HepG2 (cell line): Measurements from ENCODE around the gene SHROOM1. TPM values are rescaled to one million over a fixed set of nuclear protein-coding genes. Genes with fewer than 3 reads are reported as not detected.
A peak's percentile ranks its signal among the peaks of the same experiment; 100 is the strongest.

Experiments used
- DMAP1 ChIP-seq: IDR thresholded peaks from 2 replicates; pipeline ENCODE4 v1.6.1; 2016
- ERF ChIP-seq: IDR thresholded peaks from 2 replicates; pipeline ENCODE4 v1.6.1; 2018; ENCODE audit warnings: missing biosample characterization, missing genetic modification reagents
- FLYWCH1 ChIP-seq: sonication (generic); formaldehyde crosslinking; IDR thresholded peaks from 2 replicates; pipeline ENCODE4 v1.8.1; 2023; ENCODE audit warnings: mild to moderate bottlenecking, missing genetic modification reagents
- GMEB1 ChIP-seq: sonication (generic); formaldehyde crosslinking; IDR thresholded peaks from 2 replicates; pipeline ENCODE4 v1.5.1; 2020; ENCODE audit warnings: missing genetic modification reagents, mild to moderate bottlenecking, borderline replicate concordance
- GTF2F1 ChIP-seq: fragments of 150-350 bp; IDR thresholded peaks from 2 replicates; pipeline ENCODE4 v1.6.1; 2014; ENCODE audit warnings: low read length
- HES4 ChIP-seq: sonication (generic); formaldehyde crosslinking; IDR thresholded peaks from 2 replicates; pipeline ENCODE4 v1.9.0; 2021; ENCODE audit warnings: mild to moderate bottlenecking, missing genetic modification reagents, borderline replicate concordance
- HNF1B ChIP-seq: sonication (generic); formaldehyde crosslinking; IDR thresholded peaks from 2 replicates; pipeline ENCODE4 v1.5.1; 2020; ENCODE audit warnings: mild to moderate bottlenecking, moderate library complexity, missing genetic modification reagents
- HNF4G ChIP-seq, 2 experiments: sonication (generic) in 1 of 2; formaldehyde crosslinking in 1 of 2; IDR thresholded peaks; 2 replicates each; pipeline versions ENCODE4 v1.4.0 to v1.6.1; 2011 to 2020; ENCODE audit warnings: borderline replicate concordance in 2 of 2, low read depth in 2 of 2, mild to moderate bottlenecking in 2 of 2, low read length in 1 of 2, missing genetic modification reagents in 1 of 2, moderate library complexity in 1 of 2
- MEF2D ChIP-seq: sonication (generic); formaldehyde crosslinking; IDR thresholded peaks from 2 replicates; pipeline ENCODE4 v1.5.1; 2020; ENCODE audit warnings: mild to moderate bottlenecking, missing genetic modification reagents
- NFIC ChIP-seq: IDR thresholded peaks from 2 replicates; pipeline ENCODE4 v1.6.1; 2012; ENCODE audit warnings: mild to moderate bottlenecking, low read length, inconsistent platforms
- RARA ChIP-seq: IDR thresholded peaks from 2 replicates; pipeline ENCODE4 v1.6.1; 2016; ENCODE audit warnings: missing genetic modification reagents, missing compliant biosample characterization
- RXRA ChIP-seq: sonication (generic); formaldehyde crosslinking; IDR thresholded peaks from 2 replicates; pipeline ENCODE4 v1.5.1; 2020; ENCODE audit warnings: missing genetic modification reagents
- SIX1 ChIP-seq: sonication (generic); formaldehyde crosslinking; IDR thresholded peaks from 2 replicates; pipeline ENCODE4 v1.4.0; 2020; ENCODE audit warnings: missing genetic modification reagents, borderline replicate concordance
- SMAD3 ChIP-seq: sonication (generic); formaldehyde crosslinking; IDR thresholded peaks from 2 replicates; pipeline ENCODE4 v1.4.0; 2020; ENCODE audit warnings: missing genetic modification reagents
- SRSF9 ChIP-seq: fragments of 200-400 bp; formaldehyde crosslinking; IDR thresholded peaks from 2 replicates; pipeline ENCODE4 v1.6.1; 2018; ENCODE audit warnings: borderline replicate concordance, mild to moderate bottlenecking, low read depth, low read length; ENCODE audit not compliant: insufficient read depth, poor library complexity, severe bottlenecking
- TARDBP ChIP-seq: sonication (generic); formaldehyde crosslinking; IDR thresholded peaks from 2 replicates; pipeline ENCODE4 v1.8.0; 2022; ENCODE audit warnings: mild to moderate bottlenecking, missing genetic modification reagents
- TBX3 ChIP-seq: fragments of 450-650 bp; IDR thresholded peaks from 2 replicates; pipeline ENCODE4 v1.6.1; 2017; ENCODE audit warnings: antibody characterized with exemption, mild to moderate bottlenecking, inconsistent platforms, borderline replicate concordance
- TFDP1 ChIP-seq: IDR thresholded peaks from 2 replicates; pipeline ENCODE4 v1.6.1; 2016; ENCODE audit warnings: missing compliant biosample characterization, missing genetic modification reagents, borderline replicate concordance
- ZBTB20 ChIP-seq: sonication (generic); formaldehyde crosslinking; IDR thresholded peaks from 2 replicates; pipeline ENCODE4 v1.8.1; 2023; ENCODE audit warnings: missing genetic modification reagents, low read depth, mild to moderate bottlenecking, borderline replicate concordance
- ZBTB38 ChIP-seq: sonication (generic); formaldehyde crosslinking; IDR thresholded peaks from 2 replicates; pipeline ENCODE4 v1.5.1; 2020; ENCODE audit warnings: mild to moderate bottlenecking, missing genetic modification reagents
- ZBTB7A ChIP-seq: sonication (generic); formaldehyde crosslinking; IDR thresholded peaks from 2 replicates; pipeline ENCODE4 v1.8.0; 2022; ENCODE audit warnings: mild to moderate bottlenecking, missing genetic modification reagents
- ZNF329 ChIP-seq: sonication (generic); formaldehyde crosslinking; IDR thresholded peaks from 2 replicates; pipeline ENCODE4 v1.9.0; 2021; ENCODE audit warnings: low read depth, mild to moderate bottlenecking, missing genetic modification reagents
- ZNF441 ChIP-seq: sonication (generic); formaldehyde crosslinking; IDR thresholded peaks from 2 replicates; pipeline ENCODE4 v1.7.0; 2021; ENCODE audit warnings: missing genetic modification reagents, borderline replicate concordance
- ZNF589 ChIP-seq: sonication (generic); formaldehyde crosslinking; conservative IDR thresholded peaks from 2 replicates; pipeline ENCODE4 v1.8.0; 2022; ENCODE audit warnings: mild to moderate bottlenecking, moderate library complexity, missing genetic modification reagents
- ZSCAN9 ChIP-seq: IDR thresholded peaks from 2 replicates; pipeline ENCODE4 v1.6.1; 2016; ENCODE audit warnings: borderline replicate concordance
- polyA plus RNA-seq, 8 experiments: library from polyadenylated mRNA; depleted of rRNA in 3 of 8; stranded (reverse) in 7 of 8; unstranded in 1 of 8; fragments of >200 nt; fragmentation: Illumina TruSeq in 4 of 8; extraction: Trizol in 4 of 8; gene quantifications; 2 replicates each; pipeline versions ENCODE4 v1.2.1 to v1.2.3, GENCODE V29; 2011 to 2016; ENCODE audit warnings: low read depth in 4 of 8, missing spikeins in 1 of 8, mixed read lengths in 1 of 8; ENCODE audit not compliant: insufficient read depth in 1 of 8
- total RNA-seq, 5 experiments: library from RNA; depleted of rRNA; stranded (reverse); fragments of >200 nt; fragmentation: Illumina TruSeq; extraction: Trizol; gene quantifications; 2 replicates each; pipeline ENCODE4 v1.2.3, GENCODE V29; 2016; ENCODE audit warnings: low read depth in 1 of 5

The SHROOM1 gene
- total and polyA plus RNA-seq, 2 of the 13 experiments (the other 11 are each of a cell fraction or from before 2014, with no cell fraction given): 18.2 to 25.7 TPM

DNA sequence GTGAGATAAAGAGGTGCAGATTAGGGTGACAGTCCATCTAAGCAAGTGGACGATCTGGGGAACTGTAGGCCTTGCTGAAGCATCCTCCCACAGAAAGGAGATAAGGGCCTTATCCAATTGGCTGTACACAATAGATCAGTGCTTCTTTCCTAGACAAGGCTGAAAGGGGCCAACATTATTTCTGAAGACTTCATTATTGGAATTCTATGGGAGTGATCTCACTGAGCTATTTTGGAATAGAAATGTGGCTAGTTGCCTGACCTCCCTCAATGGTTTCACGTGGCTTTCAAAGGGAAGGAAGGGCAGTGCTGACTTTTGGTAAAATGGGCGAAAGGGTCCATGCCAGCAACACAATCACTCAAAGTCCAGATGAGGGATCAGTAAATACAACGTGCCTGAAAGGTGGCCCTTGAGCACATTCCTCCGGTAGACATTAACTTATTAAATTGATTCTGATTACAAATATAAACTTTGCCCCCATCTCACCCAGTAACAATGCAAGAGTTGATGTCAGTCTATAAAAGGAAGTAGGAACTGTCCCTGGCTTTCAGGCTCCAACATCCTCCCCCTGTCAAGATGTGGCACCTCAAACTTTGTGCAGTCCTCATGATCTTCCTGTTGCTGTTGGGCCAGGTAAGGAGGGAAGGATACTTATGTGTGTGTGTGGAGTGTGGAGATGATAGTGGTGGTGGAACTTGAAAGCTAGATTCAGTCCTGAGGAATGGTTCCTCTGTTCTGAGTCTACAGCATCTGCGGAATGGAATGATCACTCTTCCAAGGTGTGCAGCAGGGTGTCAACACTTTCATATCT lies 42.9 kb upstream of the SHROOM1 start, which contains the start of gene LEAP2 (continued):
- TF ChIP-seq SMAD3 (CRISPR knock-in tag): 0 out of 2 replicates have a peak, but pooled peaks have one; percentile 42
- TF ChIP-seq GTF2F1: peak; percentile 89; the same call in 1 of the 2 replicates
- TF ChIP-seq SIX1 (CRISPR knock-in tag): 0 out of 2 replicates have a peak, but pooled peaks have one; percentile 7
- TF ChIP-seq DMAP1 (CRISPR knock-in tag): peak; percentile 60
- no peak; the same call in 1 of the 2 replicates for TF ChIP-seq TFDP1 (CRISPR knock-in tag)
- peak; percentile 66 for TF ChIP-seq TBX3
- peak; percentile 91; the same call in 1 of the 2 replicates for TF ChIP-seq MEF2D
- peak; percentile 99 for TF ChIP-seq HNF1B (CRISPR knock-in tag)
- TF ChIP-seq ZSCAN9 (CRISPR knock-in tag): no peak; the same call in 1 of the 2 replicates
- TF ChIP-seq FLYWCH1 (CRISPR knock-in tag): no peak
- TF ChIP-seq ZBTB7A (CRISPR knock-in tag): peak; percentile 68; the same call in 1 of the 2 replicates
- peak; percentile 74; the same call in 1 of the 2 replicates for TF ChIP-seq ZNF589
- TF ChIP-seq RARA: peak; percentile 83
- TF ChIP-seq ZNF329 (CRISPR knock-in tag): 0 out of 2 replicates have a peak, but pooled peaks have one; percentile 45
- TF ChIP-seq ZNF441 (CRISPR knock-in tag): 0 out of 2 replicates have a peak, but pooled peaks have one; percentile 66
- TF ChIP-seq NFIC: peak; percentile 89; the same call in 1 of the 2 replicates
- TF ChIP-seq ZBTB20 (CRISPR knock-in tag): peak; percentile 50; the same call in 1 of the 2 replicates
- TF ChIP-seq ERF (CRISPR knock-in tag): peak; percentile 58; the same call in 1 of the 2 replicates
- peak; percentile 47; the same call in 1 of the 2 replicates for TF ChIP-seq RXRA (CRISPR knock-in tag)
- TF ChIP-seq HNF4G (IDR thresholded peaks at IDR 0.05; ENCODE audit: borderline replicate concordance, low read depth, low read length): peak; percentile 86
- TF ChIP-seq HNF4G (CRISPR knock-in tag; IDR thresholded peaks at IDR 0.05; ENCODE audit: borderline replicate concordance, low read depth): peak; percentile 66; the same call in 1 of the 2 replicates
- TF ChIP-seq ZBTB38 (CRISPR knock-in tag): 0 out of 2 replicates have a peak, but pooled peaks have one; percentile 11
- peak; percentile 63; the same call in 1 of the 2 replicates for TF ChIP-seq TARDBP
- TF ChIP-seq HES4: no peak
- no peak for TF ChIP-seq GMEB1 (CRISPR knock-in tag)
- TF ChIP-seq SRSF9: no peak
